ENCODE data around the gene ARHGAP9. TPM values are rescaled to one million over a fixed set of nuclear protein-coding genes. Genes with fewer than 3 reads are reported as not detected.

ARHGAP9 gene
- total and polyA plus RNA-seq, 2 of the 8 experiments (the other 6 are each of a cell fraction or from before 2014, with no cell fraction given) = 3.2 to 6.0 TPM

- no peak for TF ChIP-seq ATF3 (IDR thresholded peaks at IDR 0.05; ENCODE audit: insufficient read depth, low read depth, low read length)
- TF ChIP-seq RXRA (IDR thresholded peaks at IDR 0.05; ENCODE audit: insufficient read depth, low read depth, low read length) = no peak
- TF ChIP-seq TAF7 (optimal IDR thresholded peaks at IDR 0.05; ENCODE audit: borderline replicate concordance, low read depth, low read length) = no peak
- TF ChIP-seq KDM4A (IDR thresholded peaks at IDR 0.05; ENCODE audit: low read depth, low read length, severe bottlenecking) = no peak
Observed at GRCh38 chr12:57515408-57515933, 35.8 kb upstream of the ARHGAP9 start (continued).

Measured in H1 (cell line).